WTC11 (cell line): ENCODE measurements around the gene ADM5. TPM values are rescaled to one million over a fixed set of nuclear protein-coding genes. Genes with fewer than 3 reads are reported as not detected.

Experiments used
- ATAC-seq: fragments of 200-7000 bp; cut with Tn5 transposase; 2 replicates; pipeline ENCODE4 v1.10.0; 2021; ENCODE audit warnings: mild to moderate bottlenecking, moderate library complexity
- CTCF ChIA-PET: fragments of 300-600 bp; sonication (Branson Sonifier 250); formaldehyde crosslinking; loops from one replicate; lab custom pipeline; 2021; ENCODE audit warnings: antibody characterized with exemption; lab: Charles Lee
- POLR2A ChIA-PET: fragments of 350-600 bp; sonication (Branson Sonifier 250); formaldehyde crosslinking; loops from one replicate; lab custom pipeline; 2021; ENCODE audit warnings: antibody characterized with exemption; lab: Charles Lee
- DNase-seq: peaks from one replicate; pipeline ENCODE4 v3.0.0; 2021; ENCODE audit warnings: low spot score
- H3K27ac Mint-ChIP-seq: 2 replicates; pipeline ENCODE4 v1.8.0; 2021; ENCODE audit warnings: mixed read lengths
- H3K27me3 Mint-ChIP-seq: 2 replicates; pipeline ENCODE4 v1.8.0; 2021; ENCODE audit warnings: low read depth, mild to moderate bottlenecking, moderate library complexity, mixed read lengths
- H3K36me3 Mint-ChIP-seq: 2 replicates; pipeline ENCODE4 v1.8.0; 2021; ENCODE audit warnings: mixed read lengths
- H3K4me1 Mint-ChIP-seq: 2 replicates; pipeline ENCODE4 v1.8.0; 2022; ENCODE audit warnings: mixed read lengths
- H3K4me3 Mint-ChIP-seq: 2 replicates; pipeline ENCODE4 v1.8.0; 2021; ENCODE audit warnings: mild to moderate bottlenecking, moderate library complexity, mixed read lengths
- H3K9me3 Mint-ChIP-seq: 2 replicates; pipeline ENCODE4 v1.8.0; 2021; ENCODE audit warnings: mixed read lengths
- ARID4B ChIP-seq: sonication (generic); formaldehyde crosslinking; IDR thresholded peaks from 2 replicates; pipeline ENCODE4 v1.8.0; 2023; ENCODE audit warnings: missing genetic modification reagents, mild to moderate bottlenecking, borderline replicate concordance
- CDX4 ChIP-seq: fragments of 250-450 bp; sonication (Bioruptor Pico); IDR thresholded peaks from 2 replicates; pipeline ENCODE4 v1.9.0; 2021; ENCODE audit warnings: moderate library complexity, mild to moderate bottlenecking, inconsistent platforms, borderline replicate concordance
- E2F1 ChIP-seq: sonication (generic); formaldehyde crosslinking; IDR thresholded peaks from 2 replicates; pipeline ENCODE4 v1.8.0; 2022; ENCODE audit warnings: mild to moderate bottlenecking, missing genetic modification reagents
- E2F5 ChIP-seq: sonication (generic); formaldehyde crosslinking; IDR thresholded peaks from 2 replicates; pipeline ENCODE4 v1.8.1; 2022; ENCODE audit warnings: mild to moderate bottlenecking, moderate library complexity, missing genetic modification reagents
- ERG ChIP-seq: fragments of 250-450 bp; sonication (Bioruptor Pico); IDR thresholded peaks from 2 replicates; pipeline ENCODE4 v1.8.0; 2021; ENCODE audit warnings: mild to moderate bottlenecking
- ESRRA ChIP-seq: sonication (generic); formaldehyde crosslinking; IDR thresholded peaks from 2 replicates; pipeline ENCODE4 v1.8.1; 2022; ENCODE audit warnings: mild to moderate bottlenecking, missing genetic modification reagents, borderline replicate concordance
- FOXP1 ChIP-seq: sonication (generic); formaldehyde crosslinking; IDR thresholded peaks from 2 replicates; pipeline ENCODE4 v1.8.0; 2022; ENCODE audit warnings: missing genetic modification reagents, mild to moderate bottlenecking, moderate library complexity, borderline replicate concordance
- GRHL2 ChIP-seq: fragments of 250-450 bp; sonication (Bioruptor Pico); IDR thresholded peaks from 2 replicates; pipeline ENCODE4 v1.8.0; 2022; ENCODE audit warnings: mild to moderate bottlenecking, moderate library complexity; ENCODE audit not compliant: insufficient replicate concordance, severe bottlenecking
- JUN ChIP-seq: sonication (generic); formaldehyde crosslinking; IDR thresholded peaks from 2 replicates; pipeline ENCODE4 v1.8.0; 2023; ENCODE audit warnings: mild to moderate bottlenecking, missing genetic modification reagents
- NFATC4 ChIP-seq: fragments of 250-450 bp; sonication (Bioruptor Pico); IDR thresholded peaks from 2 replicates; pipeline ENCODE4 v1.9.0; 2021; ENCODE audit warnings: mild to moderate bottlenecking
- NR1H2 ChIP-seq: sonication (generic); formaldehyde crosslinking; IDR thresholded peaks from 2 replicates; pipeline ENCODE4 v1.9.0; 2021; ENCODE audit warnings: mild to moderate bottlenecking, moderate library complexity, missing genetic modification reagents
- TEAD1 ChIP-seq: sonication (generic); formaldehyde crosslinking; IDR thresholded peaks from 2 replicates; pipeline ENCODE4 v1.8.0; 2022; ENCODE audit warnings: mild to moderate bottlenecking, missing genetic modification reagents
- USF1 ChIP-seq: sonication (generic); formaldehyde crosslinking; IDR thresholded peaks from 2 replicates; pipeline ENCODE4 v1.8.0; 2022; ENCODE audit warnings: mild to moderate bottlenecking, missing genetic modification reagents
- ZBTB43 ChIP-seq: sonication (generic); formaldehyde crosslinking; IDR thresholded peaks from 2 replicates; pipeline ENCODE4 v1.8.1; 2023; ENCODE audit warnings: mild to moderate bottlenecking, missing genetic modification reagents
- ZNF416 ChIP-seq: fragments of 250-450 bp; sonication (Bioruptor Pico); IDR thresholded peaks from 2 replicates; pipeline ENCODE4 v1.9.0; 2021; ENCODE audit warnings: mild to moderate bottlenecking, inconsistent platforms
- ZNF512 ChIP-seq: sonication (generic); formaldehyde crosslinking; IDR thresholded peaks from 2 replicates; pipeline ENCODE4 v1.8.1; 2022; ENCODE audit warnings: missing genetic modification reagents, borderline replicate concordance
- ZSCAN18 ChIP-seq: fragments of 250-450 bp; sonication (Bioruptor Pico); IDR thresholded peaks from 2 replicates; pipeline ENCODE4 v2.1.2; 2022; ENCODE audit warnings: mild to moderate bottlenecking, moderate library complexity
- total RNA-seq: library from RNA; stranded (reverse); gene quantifications from 3 replicates; pipeline ENCODE4 v1.2.3, GENCODE V29; 2021

The ADM5 gene
- total RNA-seq, 1 experiment from 2014 or later: 6.7 TPM

GRCh38 chr19:49645592-49645991, 43.8 kb upstream of the ADM5 start (continued):
- TF ChIP-seq ERG (CRISPR knock-in tag): no peak
- no peak for TF ChIP-seq NR1H2 (CRISPR knock-in tag)
- TF ChIP-seq ZNF512: no peak
- no peak for TF ChIP-seq JUN
- no peak for TF ChIP-seq GRHL2
- TF ChIP-seq ZBTB43 (CRISPR knock-in tag): no peak
- no peak for TF ChIP-seq ZSCAN18 (CRISPR knock-in tag)
- no peak for TF ChIP-seq ARID4B (CRISPR knock-in tag)
- TF ChIP-seq TEAD1: no peak
- no peak for TF ChIP-seq NFATC4 (CRISPR knock-in tag)
- no peak for TF ChIP-seq CDX4 (CRISPR knock-in tag)
- TF ChIP-seq USF1 (CRISPR knock-in tag): no peak
- no peak for TF ChIP-seq FOXP1

GRCh38 chr19:49645995-49646394, 43.4 kb upstream of the ADM5 start:
- POLR2A ChIA-PET: interaction anchor here (0.5 kb wide), 1 partner anchor 82 kb away, joined by 7 read pairs; no protein-coding TSS in a partner anchor
- no peak for ATAC-seq

More at GRCh38 chr19:49645995-49646394, 43.4 kb upstream of the ADM5 start:
- no peak for DNase-seq
- CTCF ChIA-PET: interaction anchor here (0.5 to 1.0 kb wide), 2 partner anchors 32 to 995 kb away, joined by 3 to 4 read pairs; no protein-coding TSS in a partner anchor
- TF ChIP-seq E2F1 (CRISPR knock-in tag) (no peak), E2F5 (CRISPR knock-in tag) (no peak), ZNF416 (CRISPR knock-in tag) (no peak), GRHL2 (no peak), ESRRA (CRISPR knock-in tag) (no peak)
- no peak overlapping the region for H3K4me3 Mint-ChIP-seq
- no peaks in the 10 kb centered on the region for H3K27me3 Mint-ChIP-seq
- H3K36me3 Mint-ChIP-seq: peaks cover 28% of the 10 kb centered on the region
- peaks cover 27% of the 10 kb centered on the region for H3K4me1 Mint-ChIP-seq
- no peaks in the 10 kb centered on the region for H3K9me3 Mint-ChIP-seq
- H3K27ac Mint-ChIP-seq: no peak overlapping the region
